K562 (cell line): ENCODE data around the gene IRF4. TPM values are rescaled to one million over a fixed set of nuclear protein-coding genes. Genes with fewer than 3 reads are reported as not detected.

ENCODE experiments used
- ATAC-seq: fragments of 200-7000 bp; cut with Tn5 transposase; 3 replicates; pipeline ENCODE4 v1.9.1; 2020; ENCODE audit warnings: moderate library complexity
- BruUV-seq: library from RNA; stranded (reverse); fragments of 400-500 nt; replicated peaks from 2 replicates; lab custom pipeline; 2021; lab: Mats Ljungman, UMichigan
- CTCF ChIA-PET: fragments of 300-600 bp; formaldehyde crosslinking; extraction: SDS; loops from one replicate; lab custom pipeline; 2021; ENCODE audit warnings: low intra/inter-chr PET ratio; lab: Yijun Ruan, JAX
- POLR2A ChIA-PET: fragments of 300-600, 350-650 bp; sonication (Branson Sonifier 250); formaldehyde crosslinking; extraction: SDS; loops from one replicate; lab custom pipeline; 2021; ENCODE audit warnings: antibody characterized with exemption, inconsistent platforms; lab: Yijun Ruan, JAX
- DNase-seq, 4 experiments: peaks; one replicate each; pipeline versions ENCODE4 v3.0.0 to v3.0.0-alpha.2; 2011 to 2018; ENCODE audit warnings: low spot score in 3 of 4, mixed read lengths in 3 of 4; ENCODE audit errors: extremely low read depth in 1 of 4
- FAIRE-seq: peaks from 2 replicates; lab custom pipeline; 2011; peaks lifted over from hg19 to GRCh38; lab: Jason Lieb, UNC
- H2AFZ ChIP-seq: 2 replicates; pipeline ENCODE4 v1.6.0; 2011; ENCODE audit warnings: low read depth, low read length, control low read depth, inconsistent platforms
- H3K27ac ChIP-seq: fragments of 200-600 bp; 3 replicates; pipeline ENCODE4 v1.8.0; 2011; ENCODE audit warnings: low read depth, mild to moderate bottlenecking, control low read depth, inconsistent platforms, low read length, moderate library complexity, mixed read lengths; ENCODE audit errors: extremely low read depth
- H3K27me3 ChIP-seq, 2 experiments: fragments of 300-600 bp in 1 of 2; 2 replicates in 1 of 2; 3 replicates in 1 of 2; pipeline versions ENCODE4 v1.6.0 to v1.8.0; 2011; ENCODE audit warnings: inconsistent platforms in 2 of 2, low read length in 2 of 2, mild to moderate bottlenecking in 1 of 2, mixed read lengths in 1 of 2, moderate library complexity in 1 of 2; ENCODE audit not compliant: control insufficient read depth in 2 of 2, insufficient read depth in 2 of 2
- H3K36me3 ChIP-seq: fragments of 300-600 bp; 3 replicates; pipeline ENCODE4 v1.8.0; 2011; ENCODE audit warnings: mild to moderate bottlenecking, low read length, inconsistent platforms; ENCODE audit not compliant: control insufficient read depth, insufficient read depth
- H3K4me1 ChIP-seq, 2 experiments: fragments of 200-600 bp in 1 of 2; replicated peaks in 1 of 2; 2 replicates in 1 of 2; 3 replicates in 1 of 2; pipeline versions ENCODE4 v1.5.1 to v1.8.0; 2011; ENCODE audit warnings: inconsistent platforms in 2 of 2, low read length in 2 of 2, mild to moderate bottlenecking in 1 of 2, mixed read lengths in 1 of 2, moderate library complexity in 1 of 2; ENCODE audit not compliant: control insufficient read depth in 2 of 2, insufficient read depth in 2 of 2
- H3K4me2 ChIP-seq: 2 replicates; pipeline ENCODE4 v1.6.1; 2011; ENCODE audit warnings: low read length, control low read depth, inconsistent platforms, mixed read lengths; ENCODE audit not compliant: insufficient read depth
- H3K4me3 ChIP-seq: fragments of 200-600 bp; sonication (generic), shearing (Covaris generic); 2 replicates; pipeline ENCODE4 v1.5.1; 2016; ENCODE audit warnings: control low read depth, inconsistent platforms
- H3K79me2 ChIP-seq: fragments of 200-600 bp; 3 replicates; pipeline ENCODE4 v1.8.0; 2011; ENCODE audit warnings: low read length, inconsistent platforms; ENCODE audit not compliant: control insufficient read depth, insufficient read depth
- H3K9ac ChIP-seq, 2 experiments: 2 replicates each; pipeline versions ENCODE4 v1.6.0 to v1.6.1; 2011; ENCODE audit warnings: low read depth in 2 of 2, low read length in 2 of 2, control low read depth in 1 of 2, inconsistent platforms in 1 of 2, mild to moderate bottlenecking in 1 of 2, mixed read lengths in 1 of 2; ENCODE audit not compliant: insufficient read depth in 1 of 2
- H3K9me1 ChIP-seq: one replicate; pipeline ENCODE4 v1.6.0; 2011; ENCODE audit warnings: inconsistent platforms, mild to moderate bottlenecking, low read length, moderate library complexity; ENCODE audit not compliant: control insufficient read depth, insufficient read depth
- H3K9me3 ChIP-seq: replicated peaks from 2 replicates; pipeline ENCODE4 v1.5.1; 2011; ENCODE audit warnings: low read depth, low read length, inconsistent platforms; ENCODE audit not compliant: control insufficient read depth, insufficient read depth
- H4K20me1 ChIP-seq: replicated peaks from 2 replicates; pipeline ENCODE4 v1.6.1; 2011; ENCODE audit warnings: low read length, inconsistent platforms, mixed read lengths; ENCODE audit not compliant: control insufficient read depth, insufficient read depth
- JUND ChIP-seq, 2 experiments: IDR thresholded peaks; 2 replicates in 1 of 2; 3 replicates in 1 of 2; pipeline ENCODE4 v1.6.1; 2011; ENCODE audit warnings: borderline replicate concordance in 2 of 2, low read depth in 2 of 2, low read length in 2 of 2, improper control_type of control experiment in 1 of 2, missing biosample characterization in 1 of 2, missing genetic modification characterization in 1 of 2, missing genetic modification reagents in 1 of 2
- MEF2A ChIP-seq: IDR thresholded peaks from 2 replicates; pipeline ENCODE4 v1.6.1; 2011; ENCODE audit warnings: low read depth, mild to moderate bottlenecking, low read length, moderate library complexity; ENCODE audit not compliant: control insufficient read depth
- MTF1 ChIP-seq: fragments of 250-450 bp; sonication (Bioruptor Pico); IDR thresholded peaks from 2 replicates; pipeline ENCODE4 v1.9.0; 2021; ENCODE audit warnings: moderate library complexity, mild to moderate bottlenecking, inconsistent platforms, borderline replicate concordance
- NCOA4 ChIP-seq: fragments of 450-650 bp; IDR thresholded peaks from 2 replicates; pipeline ENCODE4 v1.6.1; 2018; ENCODE audit warnings: mild to moderate bottlenecking; ENCODE audit not compliant: partially characterized antibody
- SNIP1 ChIP-seq: fragments of 450-650 bp; IDR thresholded peaks from 2 replicates; pipeline ENCODE4 v1.7.1; 2017; ENCODE audit warnings: low read depth, mild to moderate bottlenecking
- ZNF12 ChIP-seq: sonication (generic); formaldehyde crosslinking; IDR thresholded peaks from 2 replicates; pipeline ENCODE4 v1.4.0; 2020; ENCODE audit warnings: mild to moderate bottlenecking, missing genetic modification reagents
- ZNF766 ChIP-seq: fragments of 200-800 bp; sonication (Bioruptor generic); conservative IDR thresholded peaks from 2 replicates; pipeline ENCODE4 v1.6.1; 2016; ENCODE audit warnings: missing genetic modification characterization, missing compliant biosample characterization
- WGBS: fragments of 100-300 bp; shearing (Covaris generic); methylation state at CpG from one replicate; pipeline ENCODE4 v1.1.6; 2016; ENCODE audit warnings: low coverage, mixed read lengths; ENCODE audit not compliant: insufficient coverage; ENCODE audit errors: missing lambda C conversion rate; 5-methylcytosine and 5-hydroxymethylcytosine counted together
- in situ Hi-C: fragments of 300-500 bp; cut with MboI; formaldehyde crosslinking; loops from 4 replicates; pipeline ENCODE4 v1.15.0; 2018; ENCODE audit warnings: inconsistent platforms, mixed read lengths
- intact Hi-C: fragments of 100-400 bp; cut with micrococcal nuclease; formaldehyde crosslinking; loops from 2 replicates; pipeline ENCODE4 v1.14.2; 2022
- polyA plus RNA-seq, 8 experiments: library from polyadenylated mRNA; depleted of rRNA in 4 of 8; stranded (reverse) in 5 of 8; unstranded in 3 of 8; fragments of >200 nt; fragmentation: Nextera tagmentation in 2 of 8; fragmentation: Illumina TruSeq in 1 of 8; extraction: Ambion mirVana in 2 of 8; extraction: Trizol in 1 of 8; gene quantifications; 2 replicates each; pipeline versions ENCODE4 v1.2.1 to v1.2.3, GENCODE V29; 2011 to 2014; ENCODE audit warnings: inconsistent platforms in 1 of 8, missing spikeins in 1 of 8
- total RNA-seq, 7 experiments: library from RNA; depleted of rRNA in 6 of 7; stranded (reverse); fragments of >200 nt in 6 of 7; fragmentation: Illumina TruSeq in 2 of 7; extraction: Trizol in 2 of 7; gene quantifications; 2 replicates each; pipeline versions ENCODE4 v1.2.1 to v1.2.3, GENCODE V29; 2011 to 2021; ENCODE audit warnings: low replicate concordance in 1 of 7

The IRF4 gene
- total and polyA plus RNA-seq, 9 of the 15 experiments (the other 6 are each of a cell fraction or from before 2014, with no cell fraction given): 0.05 to 0.33 (median 0.09) TPM; not detected in 6

GRCh38 chr6:455835-456234 is 64.3 kb downstream of the IRF4 start:
- BruUV-seq: no TSS peak
- no peak for DNase-seq
- ATAC-seq: no peak
- in situ Hi-C loops: no loop called here
- no peaks in the 10 kb centered on the region for H4K20me1 ChIP-seq
- no peak for FAIRE-seq
- H3K4me3 ChIP-seq: no peak overlapping the region
- no peak overlapping the region for H3K9ac ChIP-seq
- H3K9me3 ChIP-seq: no peaks in the 10 kb centered on the region
- H2AFZ ChIP-seq: no peak overlapping the region
- H3K79me2 ChIP-seq: no peaks in the 10 kb centered on the region
- H3K9me1 ChIP-seq: no peaks in the 10 kb centered on the region
- ChIA-PET POLR2A (no interaction called here), CTCF (no interaction called here)
- peaks cover 13 to 46% of the 10 kb centered on the region in 2 experiments; a peak in 4 of 5 replicates for H3K27me3 ChIP-seq
- H3K36me3 ChIP-seq: no peaks in the 10 kb centered on the region
- H3K4me1 ChIP-seq: no peaks in the 10 kb centered on the region
- TF ChIP-seq NCOA4 (no peak), JUND (IDR thresholded peaks at IDR 0.05; ENCODE audit: borderline replicate concordance, low read depth, low read length) (no peak), JUND (tag; IDR thresholded peaks at IDR 0.05; ENCODE audit: borderline replicate concordance, low read depth, low read length) (no peak), MEF2A (no peak), MTF1 (CRISPR knock-in tag) (no peak), SNIP1 (no peak), ZNF766 (CRISPR knock-in tag) (no peak), ZNF12 (CRISPR knock-in tag) (no peak)
- no peak overlapping the region for H3K4me2 ChIP-seq
- intact Hi-C loops: no loop called here
- 14% methylated on average over 8 of the region's 8 CpGs for WGBS
- no peak overlapping the region for H3K27ac ChIP-seq
